Stimulated activated CD8-positive, alpha-beta memory T cell treated with anti-CD3 and anti-CD28 coated beads, Interleukin-15, amount 100 ng/mL, for 48 hours (primary cell): ENCODE data around the gene NPLOC4.
"Not testable (repeated sequence)": the region's sequence is repeated elsewhere in the genome, so short reads cannot be mapped to it uniquely, and the experiment has no call there.

Experiments used
- DNase-seq, 2 donors: peaks; one replicate each; pipeline ENCODE4 v3.0.0-alpha.2; 2020; ENCODE audit warnings: low read depth in 2 of 2

Gene NPLOC4

DNA sequence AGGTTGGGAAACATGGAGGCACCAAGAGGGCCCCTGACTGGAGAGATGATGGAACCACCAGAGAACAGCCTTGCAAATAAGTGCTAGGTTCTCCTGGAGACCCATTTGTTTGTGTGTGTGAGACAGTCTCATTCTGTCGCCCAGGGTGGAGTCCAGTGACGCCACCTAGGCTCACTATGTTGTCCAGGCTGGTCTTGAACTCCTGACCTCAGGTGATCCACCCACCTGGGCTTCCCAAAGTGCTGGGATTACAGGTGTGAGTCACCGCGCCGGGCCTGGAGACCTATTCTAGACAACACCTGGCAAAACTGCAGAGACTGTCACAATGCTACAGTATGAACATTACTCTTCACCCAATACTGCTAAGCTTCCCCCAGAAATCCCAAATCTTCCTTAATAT lies 1.5 kb downstream of the NPLOC4 start:
- DNase-seq, result no peak

DNA sequence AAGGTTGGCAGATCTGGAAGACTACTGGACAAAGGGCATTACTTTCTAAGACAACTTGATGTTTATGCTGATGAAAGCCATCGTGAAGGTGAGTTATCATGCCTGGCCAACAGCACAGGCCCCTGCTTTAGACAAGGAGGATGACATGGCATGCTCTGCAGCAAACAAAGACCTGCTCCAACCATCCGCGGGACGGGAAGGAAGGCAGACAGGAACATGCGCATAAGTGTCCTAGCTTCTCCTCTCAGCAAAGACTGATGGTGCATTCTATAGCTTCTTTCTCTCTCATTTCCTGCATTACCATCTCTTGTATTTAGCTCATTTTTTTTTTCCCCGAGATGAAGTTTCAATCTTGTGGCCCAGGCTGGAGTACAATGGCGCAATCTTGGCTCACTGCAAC lies 5.4 kb downstream of the NPLOC4 start:
- DNase-seq, result no peak

DNA sequence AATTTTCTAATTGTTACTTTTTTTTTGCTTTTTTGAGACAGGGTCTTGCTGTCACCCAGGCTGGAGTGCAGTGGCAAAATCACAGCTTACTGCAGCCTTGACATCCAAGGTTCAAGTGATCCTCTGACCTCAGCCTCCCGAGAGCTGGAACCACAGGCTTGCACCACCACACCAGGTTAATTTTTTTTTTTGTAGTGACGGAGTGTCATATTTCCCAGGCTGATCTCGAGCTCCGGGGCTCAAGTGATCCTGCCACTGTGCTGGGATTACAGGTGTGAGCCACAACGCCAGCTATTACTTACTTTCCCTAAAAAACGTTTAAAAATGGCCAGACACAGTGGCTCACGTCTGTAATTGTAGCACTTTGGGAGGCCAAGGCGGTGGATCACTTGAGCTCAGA lies 6.6 kb downstream of the NPLOC4 start:
- no peak for DNase-seq

DNA sequence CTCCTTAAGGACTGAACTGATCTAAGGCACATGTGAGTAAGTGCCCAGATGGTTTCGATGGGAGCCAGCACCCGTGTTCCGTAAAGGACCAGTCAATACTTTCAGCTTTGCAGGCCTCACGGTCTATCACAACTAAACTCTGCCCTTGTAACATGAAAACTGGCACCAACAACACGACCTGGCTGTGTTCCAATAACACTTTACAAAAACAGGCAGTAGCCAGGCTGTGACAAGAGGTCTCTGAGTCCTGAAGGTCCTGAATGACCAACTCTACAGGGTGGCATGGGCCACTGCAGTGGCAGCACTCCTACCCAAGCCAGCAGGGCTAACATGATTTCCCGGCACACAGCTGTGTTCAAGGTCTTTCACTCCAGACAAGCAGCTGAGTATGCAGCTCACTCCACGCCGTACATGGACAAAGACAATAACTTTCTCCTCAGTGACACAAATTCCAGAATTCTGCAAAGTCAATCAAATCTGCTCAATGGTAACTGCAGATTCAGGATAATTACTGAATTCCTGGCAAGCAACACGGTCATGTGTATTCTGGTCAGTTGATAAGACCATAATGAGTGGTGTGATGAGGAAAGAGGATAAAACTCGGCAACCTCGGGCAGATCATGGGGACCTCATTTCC lies 15.3 kb downstream of the NPLOC4 start:
- no peak for DNase-seq

DNA sequence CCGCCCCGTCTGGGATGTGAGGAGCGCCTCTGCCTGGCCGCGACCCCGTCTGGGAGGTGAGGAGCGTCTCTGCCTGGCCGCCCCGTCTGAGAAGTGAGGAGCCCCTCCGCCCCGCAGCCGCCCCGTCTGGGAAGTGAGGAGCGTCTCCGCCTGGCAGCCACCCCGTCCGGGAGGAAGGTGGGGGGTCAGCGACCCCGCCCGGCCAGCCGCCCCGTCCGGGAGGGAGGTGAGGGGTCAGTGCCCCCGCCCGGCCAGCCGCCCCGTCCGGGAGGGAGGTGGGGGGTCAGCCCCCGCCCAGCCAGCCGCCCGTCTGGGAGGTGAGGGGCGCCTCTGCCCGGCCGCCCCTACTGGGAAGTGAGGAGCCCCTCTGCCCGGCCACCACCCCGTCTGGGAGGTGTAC lies 18.6 kb downstream of the NPLOC4 start:
- not testable (repeated sequence) for DNase-seq

DNA sequence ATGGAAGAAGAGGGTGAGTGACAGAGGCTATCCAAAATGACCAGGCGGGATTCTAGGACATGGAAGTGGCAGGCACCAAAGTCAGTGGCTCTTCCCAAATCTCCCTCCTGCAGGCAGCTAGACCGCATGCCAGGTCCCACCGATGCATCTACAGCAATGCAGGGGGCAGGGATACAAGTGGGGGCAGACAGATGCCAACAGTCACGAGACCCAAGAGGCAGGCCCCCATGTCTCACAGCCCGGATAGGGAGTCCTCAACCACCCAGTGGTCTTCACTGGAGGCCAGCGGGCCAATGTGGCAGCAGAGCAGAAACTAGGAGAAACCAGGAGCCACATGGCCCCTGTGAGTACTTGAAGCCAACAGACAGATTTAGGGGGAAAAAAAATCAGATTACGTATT lies 20.0 kb downstream of the NPLOC4 start:
- DNase-seq, result no peak

DNA sequence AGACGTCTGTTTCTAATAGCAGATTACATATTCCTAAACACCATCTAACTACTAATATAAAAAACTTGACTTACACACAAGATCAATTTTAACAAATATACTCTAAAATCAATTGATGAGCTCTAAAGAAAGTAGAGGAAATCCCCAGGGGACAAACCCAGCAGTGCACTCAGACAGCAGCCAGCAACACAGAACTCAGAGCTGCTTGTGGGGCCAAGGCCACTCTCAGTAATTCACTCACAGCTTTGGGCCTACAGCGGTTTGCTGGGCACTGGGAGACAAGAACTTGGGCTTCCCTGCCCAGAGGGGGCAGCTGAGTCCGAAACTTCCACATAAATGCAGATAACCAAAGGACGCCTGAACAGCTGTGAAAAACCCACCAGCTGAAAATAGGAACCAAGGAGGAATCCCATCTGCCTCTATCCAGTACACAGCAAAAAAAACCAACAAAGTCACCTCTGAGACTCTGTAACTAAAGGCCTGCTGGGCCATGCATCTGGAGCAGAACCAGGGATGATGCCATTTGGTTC lies 21.4 kb downstream of the NPLOC4 start:
- DNase-seq, result no peak

DNA sequence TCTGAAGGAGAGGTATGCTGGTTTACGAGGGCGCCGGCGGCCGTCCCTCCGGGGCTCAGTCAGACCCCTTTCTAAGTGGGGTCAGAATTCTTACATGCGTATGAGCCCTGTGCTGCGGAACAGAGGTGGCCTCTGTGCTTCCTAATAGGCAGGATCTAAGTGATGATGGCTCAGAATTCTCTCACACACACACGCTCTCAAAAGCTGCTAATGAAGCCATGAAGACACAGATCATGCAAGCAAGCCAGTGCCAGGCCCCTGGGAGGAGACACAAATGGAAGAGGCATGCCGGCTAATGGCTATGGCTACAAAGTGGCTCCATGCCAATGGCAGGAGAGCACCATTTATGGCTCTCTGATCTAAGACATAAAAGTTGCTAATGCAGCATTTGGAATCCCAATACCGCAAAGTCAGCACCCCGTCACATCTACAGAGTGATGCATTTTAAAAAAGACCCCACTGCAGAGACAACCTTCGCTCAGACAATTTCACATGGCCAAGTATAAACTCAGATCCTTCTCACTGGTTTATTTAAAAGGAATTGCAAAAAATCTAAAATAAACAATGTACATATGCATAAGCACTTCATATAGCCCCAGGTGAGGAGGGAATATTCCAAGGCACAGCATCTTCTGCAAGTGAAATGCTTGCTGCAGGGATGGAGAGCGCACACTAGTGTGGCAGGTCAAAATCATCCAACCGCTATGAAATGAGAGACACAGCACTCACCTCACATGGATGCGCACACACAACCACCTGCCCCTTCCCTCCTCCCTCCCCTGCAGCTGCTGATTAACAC lies 24.5 kb downstream of the NPLOC4 start:
- DNase-seq, result no peak

DNA sequence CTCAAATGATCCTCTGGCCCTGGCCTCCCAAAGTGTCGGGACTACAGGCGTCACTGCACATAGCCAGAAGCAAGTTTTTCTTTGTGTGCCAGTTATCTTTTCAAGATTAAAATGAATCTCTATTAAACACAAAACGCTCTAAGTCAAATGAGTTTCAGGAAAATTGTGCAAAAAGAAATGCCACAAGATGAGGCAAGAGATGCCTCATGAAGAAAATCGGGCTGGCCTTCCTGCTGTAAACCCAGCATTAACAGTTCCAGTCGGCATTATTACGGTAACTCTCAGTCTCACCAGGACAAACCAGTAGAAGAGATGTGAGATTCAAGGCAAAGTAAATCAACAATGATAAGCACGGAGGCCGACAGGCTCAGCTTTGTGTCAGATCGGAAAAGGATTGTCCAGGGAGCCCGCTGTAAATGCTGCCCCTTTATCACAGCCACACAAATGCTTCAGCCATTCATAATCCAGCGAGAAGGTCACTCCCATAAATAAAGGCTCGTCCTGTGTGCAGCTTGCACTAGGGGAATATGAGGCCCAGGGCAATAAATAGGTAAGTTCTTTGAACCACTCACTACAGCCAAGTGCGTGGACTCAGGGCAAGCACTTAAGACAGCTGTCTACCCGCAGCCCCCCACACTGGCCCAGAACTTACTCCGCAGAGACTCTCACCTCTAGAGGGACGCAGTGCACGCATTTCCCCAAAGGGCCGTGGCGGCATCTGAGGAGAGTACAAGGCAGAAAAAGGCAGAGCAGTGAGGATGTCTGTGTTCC lies 27.2 kb downstream of the NPLOC4 start:
- DNase-seq, result no peak

DNA sequence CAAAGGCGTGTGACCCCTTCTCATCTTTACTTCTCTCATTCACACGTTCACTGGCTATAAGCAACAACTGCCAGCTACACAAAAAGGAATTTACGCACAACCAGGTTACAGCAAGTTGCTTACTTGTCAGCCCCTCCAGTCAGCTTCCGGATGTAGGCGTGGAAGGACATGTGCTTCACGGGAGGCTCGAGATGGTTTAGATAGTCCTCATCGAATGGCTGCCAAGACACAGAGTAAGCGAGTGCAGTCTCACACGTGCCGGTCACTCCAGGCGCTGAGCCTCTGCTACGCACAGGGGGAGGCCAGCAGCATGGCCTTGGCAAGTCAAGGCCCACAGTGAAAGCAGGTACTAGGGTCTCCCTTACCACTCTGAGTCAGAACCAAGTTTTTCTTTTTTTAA lies 28.3 kb downstream of the NPLOC4 start:
- DNase-seq, result no peak

DNA sequence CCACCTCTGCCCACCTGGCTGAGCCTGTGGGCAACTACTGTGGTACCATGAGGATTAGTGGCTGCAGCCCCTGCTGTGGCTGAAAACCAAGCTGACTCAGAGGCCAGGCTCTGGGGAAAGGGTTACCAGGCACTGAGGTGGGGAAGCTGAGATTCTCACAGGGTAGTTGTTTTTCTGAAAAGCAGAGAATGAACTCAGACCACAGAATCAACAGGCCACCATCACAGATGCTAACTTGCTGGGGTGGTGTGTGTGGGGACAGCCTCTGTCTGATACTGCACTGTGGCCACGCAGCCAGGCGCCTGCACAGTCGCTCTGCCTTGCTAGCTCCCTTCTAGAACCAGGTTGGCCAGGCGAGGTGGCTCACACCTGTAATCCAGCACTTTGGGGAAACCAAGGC lies 28.8 kb downstream of the NPLOC4 start:
- peak; percentile 3 to 42 for DNase-seq

DNA sequence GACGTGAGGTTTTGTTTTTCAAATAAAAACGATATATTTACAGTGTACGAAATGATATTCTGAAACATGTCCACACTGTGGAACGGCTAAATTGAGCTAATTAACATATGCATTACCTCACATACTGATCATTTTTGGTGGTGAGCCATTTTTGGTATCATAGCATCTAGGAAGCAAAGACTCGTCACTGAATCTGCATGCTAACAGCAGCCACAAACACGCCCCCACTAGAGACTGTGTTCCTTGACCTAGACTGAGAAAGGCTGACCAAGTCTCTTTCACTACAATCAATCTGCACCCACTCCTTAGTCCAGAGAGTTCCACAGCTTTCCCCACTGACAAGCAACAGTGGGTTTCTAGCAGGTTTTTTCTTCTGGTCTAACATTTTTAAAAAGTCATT lies 29.5 kb downstream of the NPLOC4 start:
- DNase-seq, result no peak

DNA sequence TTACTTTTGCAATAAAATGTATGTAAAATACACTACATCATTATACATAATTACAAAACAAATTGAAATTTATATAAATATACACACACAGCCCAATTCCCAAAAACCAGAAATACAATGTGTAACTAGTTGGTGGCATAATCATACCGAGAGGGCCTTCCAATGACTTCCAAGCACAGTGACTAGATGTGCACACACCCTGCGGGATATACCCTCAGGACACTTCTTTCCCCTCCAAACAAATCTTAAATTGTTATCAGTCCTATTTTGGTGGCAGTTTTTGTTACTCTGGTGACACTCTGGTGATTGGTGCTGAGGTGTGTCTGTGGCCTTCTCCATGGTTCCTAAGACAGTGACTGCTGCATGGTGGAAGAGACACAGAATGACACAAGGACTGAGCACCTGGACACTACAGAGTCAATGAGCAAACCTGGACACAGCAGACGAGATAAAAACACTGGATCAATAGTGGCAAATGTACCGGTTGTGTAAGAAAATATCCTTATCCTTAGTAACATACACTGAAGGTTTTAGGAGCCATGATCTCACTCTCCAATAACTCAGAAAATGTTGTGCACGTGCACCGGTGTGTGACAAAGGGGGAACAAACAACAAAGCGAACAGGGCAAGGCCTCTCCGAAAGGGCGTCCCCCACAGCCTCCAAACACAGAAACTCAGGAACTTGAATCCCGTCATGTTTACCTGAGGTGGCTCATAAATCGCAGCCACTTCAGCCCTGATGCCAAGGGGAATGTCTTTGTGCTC lies 32.9 kb downstream of the NPLOC4 start:
- DNase-seq, result no peak

DNA sequence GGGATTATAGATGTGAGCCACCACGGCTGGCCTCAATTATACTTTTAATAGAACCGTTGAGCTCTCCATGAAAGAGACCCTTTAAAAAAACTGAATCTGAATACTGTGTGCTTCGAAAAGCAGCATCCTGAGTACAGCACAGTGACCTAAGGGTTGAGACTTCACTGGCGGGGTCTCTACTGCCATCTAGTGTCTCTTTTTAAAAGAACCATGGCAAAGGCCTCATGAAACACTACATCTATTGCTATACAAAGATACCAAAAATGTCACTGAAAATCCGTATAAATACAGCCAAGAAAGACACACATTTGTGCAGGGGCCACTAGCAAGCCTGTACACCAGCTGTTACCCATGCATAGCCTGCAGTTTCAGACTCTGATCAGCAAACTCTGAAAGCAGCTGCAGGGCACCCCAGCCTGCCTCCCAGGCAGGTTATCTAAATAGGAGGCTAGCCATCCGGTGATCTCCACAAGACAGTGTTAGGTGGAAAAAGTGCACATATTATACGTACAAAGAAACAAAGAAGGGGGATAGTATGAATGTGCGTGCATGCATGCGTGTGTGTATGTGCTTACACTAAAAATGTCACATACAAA lies 35.3 kb downstream of the NPLOC4 start:
- peak in 1 of 2 donors; percentile 12 for DNase-seq

DNA sequence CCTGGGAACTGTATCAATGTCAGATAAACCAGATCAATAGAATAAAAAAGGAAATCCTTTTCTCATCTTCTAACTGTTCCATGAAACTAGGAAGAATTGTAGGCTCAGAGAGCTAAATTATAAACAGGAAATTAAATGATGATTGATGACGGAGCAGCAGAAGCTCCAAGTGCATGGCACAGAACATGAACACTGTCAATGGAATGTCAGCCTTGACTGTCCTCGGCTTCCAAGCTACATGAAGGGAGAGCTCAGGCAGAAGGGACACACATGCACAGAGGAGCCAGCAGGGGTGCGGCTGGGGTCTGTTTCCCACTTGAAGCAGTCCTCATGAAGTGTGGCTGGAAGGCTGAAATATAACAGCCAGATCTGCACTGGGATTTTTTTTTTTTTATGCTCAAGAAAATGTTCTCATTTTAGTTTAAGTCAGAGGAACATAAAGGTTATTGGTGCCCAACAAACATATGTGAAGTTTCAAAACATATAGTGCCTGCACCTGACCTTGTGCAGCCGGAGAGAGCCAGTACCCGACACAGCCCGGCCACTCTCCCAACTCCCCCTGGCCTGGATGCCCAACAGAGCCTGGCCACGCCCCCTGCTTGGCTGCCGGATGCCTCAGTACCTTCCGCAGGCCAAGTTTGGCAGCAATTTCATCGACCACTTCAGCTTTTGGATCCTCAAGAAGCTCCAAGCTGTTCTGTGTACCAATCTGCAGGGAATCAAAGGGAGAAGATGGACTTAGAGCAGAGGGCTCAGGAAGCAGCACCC lies 37.0 kb downstream of the NPLOC4 start:
- DNase-seq, result no peak

DNA sequence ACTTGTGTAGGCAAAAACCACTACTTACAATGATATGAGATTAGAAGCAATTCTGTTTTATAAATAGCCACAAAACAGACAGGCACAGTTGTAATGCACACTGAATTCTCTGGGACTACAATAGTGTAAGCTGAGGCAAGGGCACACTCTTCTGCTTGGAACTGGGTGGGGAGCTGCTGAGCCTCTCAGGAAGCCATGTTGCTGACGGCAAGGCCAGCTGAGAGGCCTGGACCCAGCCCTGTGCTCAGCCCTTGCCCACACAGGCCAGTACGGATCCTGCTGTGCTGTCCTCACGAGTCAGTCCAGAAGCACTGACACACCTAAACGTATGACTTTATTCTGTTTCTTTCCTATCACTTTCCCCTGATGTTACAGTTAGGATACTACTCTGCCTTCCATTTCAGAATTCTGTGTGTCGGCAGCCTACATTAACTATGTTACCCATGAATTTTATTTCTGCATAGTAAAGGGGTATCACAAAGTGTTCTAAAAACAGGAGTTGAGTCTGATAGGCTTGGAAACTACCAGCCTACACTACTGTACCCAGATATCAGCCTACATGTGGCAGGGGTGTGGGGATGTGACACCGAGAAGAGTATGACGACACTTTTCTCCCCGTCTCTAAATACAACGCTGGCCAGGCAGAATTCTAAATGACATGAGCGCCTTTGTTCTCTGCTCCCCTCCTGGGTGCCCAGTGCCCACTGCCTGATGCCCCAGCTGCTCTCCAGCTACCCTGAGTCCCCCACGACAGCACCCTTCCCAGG lies 43.6 kb downstream of the NPLOC4 start:
- DNase-seq, result no peak

DNA sequence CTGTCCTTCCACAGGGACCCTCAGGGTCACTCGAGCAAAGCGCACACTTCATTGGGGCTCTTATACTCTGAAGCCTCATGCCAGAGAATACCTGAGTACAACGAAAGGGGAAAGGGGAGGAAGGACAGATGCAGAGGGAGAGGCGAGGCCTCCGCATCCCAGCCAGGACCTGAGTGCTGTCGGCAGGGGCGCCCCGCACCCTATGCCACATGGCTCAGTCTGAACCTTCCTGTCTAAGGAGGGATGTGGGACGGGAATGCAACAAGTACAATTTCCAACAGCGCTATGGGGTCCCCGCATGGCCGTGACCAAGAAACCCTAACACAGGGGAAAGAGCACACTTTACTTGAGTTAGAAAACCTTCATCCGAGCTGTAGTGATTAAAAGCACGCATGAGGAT lies 44.9 kb downstream of the NPLOC4 start:
- DNase-seq, result no peak

DNA sequence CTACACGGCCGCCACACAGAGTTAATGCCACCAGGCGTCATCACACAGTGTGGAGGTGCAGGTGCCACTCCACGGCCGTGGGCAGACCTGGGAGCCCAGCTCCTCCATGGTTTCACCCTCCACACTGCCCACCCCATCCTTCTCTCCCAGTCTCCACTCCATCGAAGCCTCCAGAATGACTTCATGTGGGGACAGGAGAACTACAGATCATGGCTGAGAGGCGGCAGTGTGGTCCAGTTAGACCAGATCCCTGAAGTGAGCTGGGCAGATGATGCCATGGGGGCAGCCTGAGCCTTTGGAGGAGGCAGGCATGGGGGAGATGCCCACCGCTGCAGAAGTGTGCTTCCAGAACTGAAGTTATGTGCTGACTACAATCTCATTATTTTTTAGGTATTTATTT lies 46.8 kb downstream of the NPLOC4 start:
- DNase-seq, result no peak

DNA sequence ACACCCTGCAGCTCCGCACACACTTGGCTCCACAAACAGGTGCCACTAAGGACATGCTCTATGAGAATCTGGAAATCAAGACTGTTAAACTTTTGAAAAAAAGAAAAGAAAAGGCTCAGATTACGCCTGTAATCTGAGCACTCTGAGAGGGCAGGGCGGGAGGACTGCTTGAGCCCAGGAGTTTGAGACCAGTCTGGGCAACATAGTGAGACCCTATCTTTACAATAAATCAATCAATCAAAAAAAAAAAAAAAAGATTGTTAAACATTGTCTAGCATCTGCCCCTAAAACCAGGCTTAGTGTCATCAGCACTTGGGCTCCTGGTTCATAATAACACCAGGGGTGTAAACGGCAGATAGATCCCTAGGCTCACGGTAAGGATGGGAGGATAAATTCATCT lies 47.3 kb downstream of the NPLOC4 start:
- DNase-seq, result no peak

DNA sequence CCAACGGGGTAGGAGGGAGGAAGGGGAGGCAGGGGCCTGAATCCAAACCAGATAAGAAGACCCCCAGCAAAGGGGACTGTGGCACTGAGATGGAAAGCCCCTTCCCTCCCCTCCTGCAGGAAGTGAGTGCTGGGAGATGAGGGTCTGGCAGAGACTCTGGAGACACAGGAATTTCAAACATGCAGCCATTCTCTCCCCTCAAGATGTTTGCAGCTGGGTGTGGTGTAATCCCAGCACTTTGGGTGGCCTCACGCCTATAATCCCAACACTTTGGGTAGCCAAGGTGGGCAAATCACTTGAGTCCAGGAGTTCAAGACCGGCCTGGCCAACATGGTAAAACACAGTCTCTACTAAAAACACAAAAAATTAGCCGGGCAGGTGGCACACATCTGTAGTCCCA lies 50.8 kb downstream of the NPLOC4 start:
- DNase-seq, result no peak
